Measurements from ENCODE around the gene SNRNP35.
"Not testable (repeated sequence)": the region's sequence is repeated elsewhere in the genome, so short reads cannot be mapped to it uniquely, and the experiment has no call there.

SNRNP35 gene

GRCh38 chr12:123491056-123491455, 33.1 kb downstream of the SNRNP35 start:
- no peak for DNase-seq

- DNase-seq, result no peak
These were observed 33.5 kb downstream of the SNRNP35 start for GRCh38 chr12:123491481-123491880.

GRCh38 chr12:123492339-123493039, 34.5 kb downstream of the SNRNP35 start:
- DNase-seq, result not testable (repeated sequence)

GRCh38 chr12:123494124-123494851, 36.3 kb downstream of the SNRNP35 start:
- DNase-seq, result no peak

GRCh38 chr12:123497065-123497464, 39.1 kb downstream of the SNRNP35 start:
- DNase-seq, result no peak

GRCh38 chr12:123498126-123498825, 40.3 kb downstream of the SNRNP35 start:
- DNase-seq, result no peak

GRCh38 chr12:123499332-123499731, 41.4 kb downstream of the SNRNP35 start:
- DNase-seq, result no peak

- DNase-seq, result no peak
These were observed 44.3 kb downstream of the SNRNP35 start for GRCh38 chr12:123502163-123502704.

- no peak for DNase-seq
These were observed 48.3 kb downstream of the SNRNP35 start for GRCh38 chr12:123506059-123506842.

GRCh38 chr12:123506843-123507236, 48.9 kb downstream of the SNRNP35 start:
- DNase-seq, result no peak

GRCh38 chr12:123512838-123513665, 55.1 kb downstream of the SNRNP35 start:
- DNase-seq, result no peak

GRCh38 chr12:123513805-123514204, 55.9 kb downstream of the SNRNP35 start:
- no peak for DNase-seq

GRCh38 chr12:123514582-123515221, 56.8 kb downstream of the SNRNP35 start:
- not testable (repeated sequence) for DNase-seq

- DNase-seq, result no peak
These were observed 58.4 kb downstream of the SNRNP35 start for GRCh38 chr12:123516216-123516780.

Measured in hematopoietic multipotent progenitor cell treated with erythropoietin and hydrocortisone succinate and interleukin-3 and kit ligand, for 4 days (in vitro differentiated cells).